GM08714 (cell line): ENCODE results near the gene FGF13.

Experiments used
- H3K4me3 ChIP-seq: fragments of 200-500 bp; sonication (Bioruptor generic); 2 replicates; pipeline ENCODE4 v1.5.1; 2014; ENCODE audit warnings: mild to moderate bottlenecking, low read length, inconsistent platforms
- ZNF274 ChIP-seq: IDR thresholded peaks from 2 replicates; pipeline ENCODE4 v1.6.1; 2012; ENCODE audit warnings: mild to moderate bottlenecking, low read depth, low read length

FGF13 gene

DNA sequence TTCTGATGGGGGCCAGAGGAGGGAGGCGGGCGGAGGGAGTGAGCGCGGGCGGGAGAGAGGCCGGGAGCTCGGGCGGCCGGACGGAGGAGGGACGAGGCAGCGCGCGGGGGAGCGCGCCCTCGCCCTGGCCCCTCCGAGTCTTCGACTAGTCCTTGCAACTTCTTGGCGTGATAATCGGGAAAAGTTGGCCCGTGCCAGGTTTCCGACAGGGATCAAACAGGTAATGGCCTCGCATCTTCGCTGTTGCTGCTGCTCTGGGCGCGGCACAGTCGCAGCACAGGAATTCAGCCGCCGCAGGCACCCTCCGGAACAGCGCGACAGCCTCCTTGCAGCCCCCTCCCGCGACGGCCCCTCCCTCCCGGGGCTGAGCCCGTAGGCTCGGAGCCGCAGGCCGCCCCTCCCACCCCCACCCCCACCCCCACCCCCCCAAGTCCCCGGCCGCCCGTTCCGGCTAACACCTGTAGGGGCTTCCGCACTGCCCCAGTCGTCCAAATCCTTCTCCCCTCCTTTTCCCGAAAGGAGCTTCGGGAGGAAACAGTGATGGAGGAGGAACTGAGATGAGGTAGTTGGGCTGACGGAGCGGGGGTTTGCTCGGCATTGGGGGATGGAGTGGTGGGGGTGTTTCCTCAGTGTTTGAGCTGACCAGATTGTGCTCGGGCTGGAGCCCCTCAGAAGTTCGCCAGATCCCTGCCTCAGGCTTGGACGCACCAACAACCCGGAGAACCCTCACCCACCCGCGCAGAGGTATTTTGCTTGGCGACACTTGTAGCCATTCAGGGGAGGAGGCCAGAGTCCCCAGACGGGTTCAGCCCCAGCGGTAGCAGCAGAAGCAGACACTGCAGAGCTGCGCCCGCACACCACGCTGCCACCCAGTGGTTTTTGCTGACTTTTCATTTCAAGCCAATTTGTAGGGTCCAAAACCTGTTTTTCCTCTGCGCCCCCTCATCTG lies at the start of gene FGF13:
FGF13 (minus strand) TSS at position 319 of the 949 bp plus-strand sequence. CDS start 714 bp downstream, outside the sequence.
- no peak for TF ChIP-seq ZNF274
- H3K4me3 ChIP-seq: no peak within 1 kb of the TSS

DNA sequence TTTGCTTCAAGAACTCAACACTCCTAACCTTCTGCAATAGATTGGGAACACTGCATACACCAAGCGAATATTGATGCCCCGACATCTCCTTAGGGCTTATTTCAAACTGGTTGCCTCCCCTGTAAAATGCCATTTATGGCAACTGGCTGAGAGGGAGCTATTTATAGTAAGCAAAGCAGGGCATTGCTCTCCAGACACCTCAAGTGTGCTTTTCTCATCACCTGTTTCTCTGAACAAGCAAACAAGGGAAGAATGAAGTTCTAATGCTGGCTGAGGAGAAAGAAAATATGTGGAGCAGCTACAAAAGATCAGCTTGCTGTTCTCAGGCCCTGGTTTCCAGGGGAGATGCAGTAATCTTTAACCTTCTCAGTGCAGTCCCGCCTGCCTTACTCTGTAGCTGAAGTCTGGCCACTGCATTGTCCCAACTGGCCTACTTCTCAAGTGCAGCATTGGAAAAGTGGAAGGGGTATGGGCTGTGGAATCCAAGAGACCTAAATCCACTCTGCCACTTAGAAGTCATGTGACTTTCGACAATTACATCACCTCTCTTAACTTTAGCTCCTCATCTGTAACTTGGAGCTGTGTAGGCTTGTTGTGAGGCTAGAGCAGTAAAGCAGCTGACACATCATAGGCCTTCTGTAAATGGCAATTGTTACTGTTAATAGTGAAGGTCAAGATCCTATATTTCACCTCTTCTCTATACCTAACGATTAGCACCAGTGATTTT lies 47.9 kb upstream of the FGF13 start:
- no peak overlapping the region for H3K4me3 ChIP-seq
- TF ChIP-seq ZNF274: no peak

DNA sequence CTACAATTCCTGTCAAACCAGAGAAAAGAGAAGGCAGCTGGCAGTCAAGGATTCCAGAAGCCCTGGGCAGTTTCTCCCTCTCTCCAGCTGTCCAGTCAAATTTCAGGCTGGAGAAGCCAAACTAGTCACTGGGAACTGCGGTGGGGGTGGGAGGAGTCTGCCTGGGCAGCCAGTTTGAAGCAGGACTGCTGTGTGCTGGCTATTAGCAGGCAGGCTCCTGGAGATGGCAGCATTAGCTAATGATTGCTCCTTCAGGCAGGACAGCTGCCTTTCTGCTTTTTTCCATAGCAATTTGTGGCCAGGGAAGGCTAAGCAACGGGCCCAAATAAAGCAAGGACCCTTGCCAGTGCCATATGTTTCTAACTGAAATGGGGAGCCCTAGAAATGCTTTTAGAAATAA lies 44.7 kb upstream of the FGF13 start:
- no peak overlapping the region for H3K4me3 ChIP-seq
- TF ChIP-seq ZNF274: no peak

DNA sequence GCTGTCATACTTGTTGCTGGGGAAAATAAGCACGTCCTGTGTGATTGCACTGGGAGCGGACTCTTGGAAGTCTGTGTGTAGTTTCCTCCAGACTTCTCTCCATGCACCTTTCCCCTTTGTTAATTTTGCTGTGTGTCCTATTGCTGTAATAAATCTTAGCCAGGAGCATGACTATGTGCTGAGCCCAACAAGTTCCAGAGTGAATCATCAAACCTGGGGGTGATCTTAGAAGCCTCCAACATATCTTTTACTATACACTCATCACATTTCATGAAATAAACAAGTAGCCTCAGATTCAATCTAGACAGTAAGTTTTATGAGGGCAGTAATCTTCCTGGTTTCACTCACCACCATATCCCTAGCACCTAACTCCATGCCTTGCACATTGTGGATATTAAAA lies 43.3 kb upstream of the FGF13 start:
- no peak for TF ChIP-seq ZNF274
- H3K4me3 ChIP-seq: no peak overlapping the region

DNA sequence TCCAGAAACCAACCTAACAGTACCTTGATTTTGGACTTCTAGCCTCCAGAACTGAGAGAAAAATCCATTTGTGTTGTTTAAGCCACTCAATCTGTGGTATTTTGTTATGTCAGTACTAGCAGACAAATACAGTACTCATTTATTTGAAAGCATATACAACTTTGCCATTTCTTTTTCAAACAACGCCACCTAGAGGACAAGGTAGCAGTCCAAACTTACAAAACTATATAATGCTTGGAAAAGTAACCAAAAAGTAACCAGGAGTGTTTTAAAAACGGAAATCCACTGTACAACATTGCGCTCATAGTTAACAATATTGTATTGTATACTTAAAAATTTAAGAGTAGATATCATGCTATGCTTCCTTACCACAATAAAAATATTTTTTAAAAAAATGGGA lies 37.0 kb upstream of the FGF13 start:
- no peak overlapping the region for H3K4me3 ChIP-seq
- no peak for TF ChIP-seq ZNF274

DNA sequence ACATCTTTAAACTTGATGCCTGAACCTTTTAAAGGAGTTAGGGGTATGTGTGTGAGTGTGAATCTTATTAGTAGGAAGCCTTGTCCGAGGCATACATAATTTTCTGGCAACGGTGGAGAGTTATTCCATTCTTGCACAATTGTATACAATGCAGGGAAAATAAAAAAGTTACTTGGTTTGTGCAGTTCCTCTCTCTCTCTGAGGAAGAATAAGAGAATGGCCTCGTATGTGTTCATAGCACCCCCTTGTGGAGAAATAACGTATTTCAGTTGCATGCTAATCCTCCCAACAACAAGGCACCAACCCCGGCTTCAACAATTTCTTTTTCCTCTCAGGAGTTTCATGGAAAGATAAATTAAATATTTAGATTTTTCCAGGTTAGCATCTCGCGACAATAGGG lies 33.7 kb upstream of the FGF13 start:
- no peak overlapping the region for H3K4me3 ChIP-seq
- no peak for TF ChIP-seq ZNF274

DNA sequence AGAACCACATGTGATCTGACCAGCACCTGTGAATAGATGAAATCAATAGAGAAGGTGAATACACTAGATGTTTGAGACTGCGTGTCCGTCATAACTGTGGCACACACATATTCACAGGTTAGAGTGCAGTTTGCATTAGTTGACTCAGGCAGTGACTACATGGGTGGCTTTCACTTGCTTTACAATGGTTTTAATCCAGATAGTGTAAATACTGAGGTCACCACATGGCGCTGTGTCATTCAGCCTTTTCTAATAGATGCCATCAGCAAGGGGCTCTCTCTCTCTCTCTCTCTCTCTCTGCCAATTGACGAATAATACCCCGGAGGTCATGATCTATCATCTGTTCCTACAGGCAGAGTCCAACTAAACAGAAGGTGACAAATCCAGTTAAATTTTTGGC lies 30.7 kb upstream of the FGF13 start:
- TF ChIP-seq ZNF274: no peak
- no peak overlapping the region for H3K4me3 ChIP-seq

DNA sequence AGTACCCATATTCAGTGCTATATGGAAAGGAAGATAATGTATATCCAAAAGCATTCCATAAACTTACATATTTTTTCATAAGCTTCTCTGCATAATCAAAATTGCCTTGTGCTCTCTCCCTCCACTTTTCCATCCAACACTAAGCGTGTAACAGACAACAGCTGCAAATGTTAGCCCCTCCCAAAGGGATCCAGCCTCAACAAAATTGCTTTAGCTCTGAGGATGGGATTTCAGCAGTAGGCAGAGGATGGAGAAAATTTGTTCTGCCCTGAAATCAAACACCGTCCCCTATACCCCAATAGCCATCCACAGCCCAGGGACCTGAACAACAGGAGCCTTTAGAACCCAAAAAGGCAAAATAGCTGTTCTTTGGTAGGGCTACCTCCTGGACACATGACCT lies 28.8 kb upstream of the FGF13 start:
- H3K4me3 ChIP-seq: no peak overlapping the region
- no peak for TF ChIP-seq ZNF274

DNA sequence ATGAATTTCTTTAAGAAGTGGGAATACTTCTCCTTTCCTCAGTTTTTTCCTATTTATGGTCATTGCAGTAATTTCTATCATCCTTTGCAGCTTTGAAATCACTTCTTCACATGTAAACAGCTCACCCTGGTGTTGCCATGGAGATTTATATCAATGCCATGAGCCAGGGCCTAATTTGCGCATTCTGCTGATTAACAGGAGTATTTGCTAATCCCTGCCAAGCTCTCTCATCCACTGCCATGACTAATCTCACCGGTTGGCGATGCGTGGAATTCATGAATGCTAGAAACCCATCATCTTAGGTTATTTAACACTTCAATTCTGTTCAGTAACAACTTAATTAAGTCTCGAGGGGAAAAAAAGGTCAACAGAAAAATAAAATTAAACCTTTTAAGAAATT lies 11.8 kb upstream of the FGF13 start:
- TF ChIP-seq ZNF274: no peak
- no peak overlapping the region for H3K4me3 ChIP-seq

DNA sequence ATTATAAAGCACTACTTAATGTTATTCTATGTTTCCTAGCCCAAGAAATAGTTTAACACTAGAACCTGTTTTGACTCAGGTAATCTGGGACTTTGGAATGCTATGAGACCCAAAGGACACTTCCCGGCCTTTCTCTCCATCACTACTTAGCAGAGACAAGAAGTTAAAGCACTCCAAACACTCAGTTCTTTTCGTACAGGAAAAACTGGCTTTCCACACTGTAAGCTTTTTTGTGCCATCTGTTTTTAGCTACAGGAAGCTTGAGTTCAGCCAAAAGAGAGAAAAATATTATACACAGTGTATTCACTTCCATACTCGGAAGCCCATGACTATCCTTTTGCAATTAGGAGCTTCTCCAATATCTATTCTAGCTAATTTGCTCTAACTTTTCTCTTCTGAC lies 7.9 kb upstream of the FGF13 start:
- H3K4me3 ChIP-seq: no peak overlapping the region
- TF ChIP-seq ZNF274: no peak

DNA sequence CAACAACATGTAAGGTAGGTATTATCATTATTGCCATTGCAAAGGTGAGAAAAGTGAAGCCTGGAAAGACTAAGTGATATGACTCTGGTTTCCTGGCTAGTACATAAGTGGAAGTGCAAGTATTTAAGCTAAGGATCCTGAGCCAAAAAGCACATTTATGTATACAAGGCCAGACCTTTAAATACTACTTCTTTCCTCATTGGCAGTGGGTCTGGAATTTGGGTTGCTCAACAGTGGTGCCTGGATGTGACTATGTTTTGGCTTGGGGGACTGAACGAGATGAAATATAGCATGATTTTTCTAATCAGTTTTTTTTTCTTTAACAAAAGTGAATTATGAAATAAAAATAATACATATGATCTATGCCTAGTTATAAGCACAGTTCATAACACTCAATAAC lies 7.4 kb upstream of the FGF13 start:
- no peak for TF ChIP-seq ZNF274
- no peak overlapping the region for H3K4me3 ChIP-seq

DNA sequence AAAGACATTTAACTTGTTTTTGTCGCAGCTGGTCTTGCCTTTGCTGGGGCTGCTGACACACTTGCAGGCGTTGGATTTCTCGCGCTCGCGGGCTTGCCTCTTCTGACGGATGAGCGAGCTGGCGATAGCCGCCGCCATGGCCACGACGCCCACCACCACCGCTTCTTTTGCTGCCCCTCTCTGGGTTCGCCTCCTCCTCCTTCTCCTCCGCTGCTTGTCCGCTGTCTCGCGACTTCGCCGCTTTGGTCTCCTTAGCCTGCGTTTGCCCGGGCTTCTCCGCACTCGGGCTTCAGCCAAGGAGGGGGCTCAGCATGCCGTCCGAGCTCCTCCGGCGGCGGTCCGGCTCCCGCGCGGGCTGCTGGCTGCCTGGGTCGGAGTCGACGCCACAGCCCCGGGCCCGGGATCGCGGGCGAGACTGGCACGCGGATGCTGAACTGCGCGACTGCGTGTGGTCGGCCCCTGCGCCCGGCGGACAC lies 613 bp downstream of the FGF13 start:
- no peak overlapping the region for H3K4me3 ChIP-seq
- no peak for TF ChIP-seq ZNF274

DNA sequence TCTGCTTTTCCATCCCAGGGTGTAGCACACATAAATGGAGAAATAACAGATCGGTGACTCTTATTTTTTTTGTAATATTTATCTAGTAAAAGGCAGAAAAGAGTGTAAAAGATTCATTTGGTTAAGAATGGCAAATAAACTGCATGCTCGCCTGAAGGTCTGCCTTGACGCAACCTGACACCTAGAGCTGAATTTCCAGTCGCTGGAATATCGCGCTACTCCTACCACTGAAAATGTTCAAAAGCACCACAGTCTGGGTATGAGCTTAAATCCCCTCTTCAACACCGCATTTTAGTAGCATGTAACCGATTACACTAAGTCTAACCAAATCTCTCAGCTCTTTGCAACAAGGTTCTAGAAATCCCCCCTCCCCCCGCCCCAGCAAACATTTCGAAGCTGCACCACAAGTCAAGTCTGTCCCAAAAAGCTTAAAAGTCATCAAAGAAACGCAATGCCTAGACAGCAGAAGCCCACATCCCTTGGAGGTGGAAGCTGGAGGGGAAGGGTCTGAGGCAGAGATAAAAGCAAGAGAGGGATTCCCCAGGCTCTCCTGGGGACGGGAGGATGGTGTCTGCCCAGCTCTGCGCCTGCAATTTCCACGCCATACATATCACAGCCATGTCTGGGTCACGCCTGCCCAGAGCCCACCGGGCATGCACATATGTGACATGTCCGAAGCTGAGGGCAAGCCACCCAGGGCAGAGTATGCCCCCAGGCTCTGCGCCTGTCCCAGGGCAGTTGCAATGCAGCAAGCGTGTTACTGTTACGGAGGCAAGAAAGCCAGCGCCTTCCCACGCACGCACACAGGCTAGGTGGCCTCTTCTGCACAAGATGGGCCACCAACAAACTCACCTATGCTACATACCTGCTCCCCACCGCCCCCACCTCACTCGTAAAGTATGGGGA lies 1.4 kb downstream of the FGF13 start:
- no peak overlapping the region for H3K4me3 ChIP-seq
- no peak for TF ChIP-seq ZNF274

DNA sequence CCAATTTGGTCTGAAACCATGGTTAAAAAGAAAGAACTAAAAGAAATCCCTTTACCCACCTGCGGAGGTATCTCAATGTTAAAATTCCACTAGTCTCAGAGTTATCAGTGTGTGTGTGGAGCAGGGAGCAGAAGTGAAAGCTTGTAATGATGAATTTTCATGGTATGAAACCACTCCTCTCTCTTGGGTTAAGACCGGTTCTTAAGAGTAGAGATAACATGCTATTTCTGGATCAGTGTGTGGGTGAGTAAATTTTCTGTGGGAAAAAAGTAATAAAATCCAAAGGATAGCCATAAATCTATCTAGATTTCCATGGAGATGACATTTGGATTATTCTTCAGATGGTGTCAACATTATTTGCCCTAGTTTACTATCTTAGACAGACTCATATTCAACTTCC lies 3.2 kb downstream of the FGF13 start:
- TF ChIP-seq ZNF274: no peak

More for the DNA sequence above, 3.2 kb downstream of the FGF13 start:
- H3K4me3 ChIP-seq: no peak overlapping the region
